ENCODE data around the gene DCDC2C.

DNA sequence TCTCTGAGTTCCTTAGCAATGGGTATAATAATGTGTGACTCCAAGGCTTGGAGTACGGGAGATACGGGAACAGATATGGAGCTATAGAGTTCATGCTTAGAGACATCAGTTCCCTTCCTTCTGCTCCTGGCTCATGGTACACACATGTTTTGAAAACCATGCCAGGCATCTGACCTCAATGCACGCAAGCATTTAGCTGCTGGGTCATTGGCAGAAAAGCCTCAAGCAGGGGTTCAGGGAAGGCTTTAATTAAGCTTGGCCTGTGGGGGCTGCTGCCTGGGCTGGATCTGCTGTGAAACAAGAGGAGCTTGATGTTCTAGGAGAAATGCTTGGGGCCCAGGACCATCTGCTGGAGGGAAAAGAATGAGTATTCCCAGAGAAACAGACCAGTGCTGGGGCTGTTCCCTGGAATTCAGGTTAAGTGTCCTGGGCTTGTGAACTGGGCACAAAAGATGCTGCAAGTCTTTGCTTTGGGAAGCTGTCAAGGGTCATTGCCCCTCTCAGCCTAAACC, 42.2 kb upstream of the DCDC2C start:
- TF ChIP-seq, protein P1, sequence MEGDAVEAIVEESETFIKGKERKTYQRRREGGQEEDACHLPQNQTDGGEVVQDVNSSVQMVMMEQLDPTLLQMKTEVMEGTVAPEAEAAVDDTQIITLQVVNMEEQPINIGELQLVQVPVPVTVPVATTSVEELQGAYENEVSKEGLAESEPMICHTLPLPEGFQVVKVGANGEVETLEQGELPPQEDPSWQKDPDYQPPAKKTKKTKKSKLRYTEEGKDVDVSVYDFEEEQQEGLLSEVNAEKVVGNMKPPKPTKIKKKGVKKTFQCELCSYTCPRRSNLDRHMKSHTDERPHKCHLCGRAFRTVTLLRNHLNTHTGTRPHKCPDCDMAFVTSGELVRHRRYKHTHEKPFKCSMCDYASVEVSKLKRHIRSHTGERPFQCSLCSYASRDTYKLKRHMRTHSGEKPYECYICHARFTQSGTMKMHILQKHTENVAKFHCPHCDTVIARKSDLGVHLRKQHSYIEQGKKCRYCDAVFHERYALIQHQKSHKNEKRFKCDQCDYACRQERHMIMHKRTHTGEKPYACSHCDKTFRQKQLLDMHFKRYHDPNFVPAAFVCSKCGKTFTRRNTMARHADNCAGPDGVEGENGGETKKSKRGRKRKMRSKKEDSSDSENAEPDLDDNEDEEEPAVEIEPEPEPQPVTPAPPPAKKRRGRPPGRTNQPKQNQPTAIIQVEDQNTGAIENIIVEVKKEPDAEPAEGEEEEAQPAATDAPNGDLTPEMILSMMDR (IDR thresholded peaks at IDR 0.05), result no peak
- no peak for TF ChIP-seq EP300 (IDR thresholded peaks at IDR 0.05)
